GM12878 (cell line): ENCODE data around the gene TMEM238L. TPM values are rescaled to one million over a fixed set of nuclear protein-coding genes. Genes with fewer than 3 reads are reported as not detected.

Experiments
- ATAC-seq: fragments of 200-7000 bp; cut with Tn5 transposase; 3 replicates; pipeline ENCODE4 v1.9.1; 2020; ENCODE audit warnings: mild to moderate bottlenecking, moderate library complexity
- BruUV-seq: library from RNA; stranded (reverse); fragments of 400-500 nt; replicated peaks from 2 replicates; lab custom pipeline; 2021; lab: Mats Ljungman, UMichigan
- CTCF ChIA-PET: fragments of 300-600 bp; sonication (Branson Sonifier 250); formaldehyde crosslinking; extraction: SDS; loops from one replicate; lab custom pipeline; 2021; ENCODE audit warnings: inconsistent platforms; lab: Yijun Ruan, JAX
- POLR2A ChIA-PET: fragments of 350-600 bp; formaldehyde crosslinking; extraction: SDS; loops from one replicate; lab custom pipeline; 2021; ENCODE audit warnings: inconsistent platforms; lab: Charles Lee
- RAD21 ChIA-PET: fragments of 300-600 bp; sonication (Branson Sonifier 250); formaldehyde crosslinking; loops from one replicate; lab custom pipeline; 2023; ENCODE audit warnings: antibody characterized with exemption; ENCODE audit not compliant: unreplicated experiment; lab: Charles Lee
- SMC1A ChIA-PET: fragments of 300-600 bp; sonication (Branson Sonifier 250); formaldehyde crosslinking; loops from one replicate; lab custom pipeline; 2023; ENCODE audit not compliant: unreplicated experiment, uncharacterized antibody; lab: Charles Lee
- DNase-seq: peaks from one replicate; pipeline ENCODE4 v3.0.0-alpha.2; 2011; ENCODE audit warnings: low read depth, low spot score
- FAIRE-seq: peaks from 3 replicates; lab custom pipeline; 2011; peaks lifted over from hg19 to GRCh38; lab: Jason Lieb, UNC
- H2AFZ ChIP-seq: 2 replicates; pipeline ENCODE4 v1.6.0; 2011; ENCODE audit warnings: low read depth, low read length, control low read depth; ENCODE audit not compliant: control insufficient read depth
- H3K27ac ChIP-seq: 2 replicates; pipeline ENCODE4 v1.5.1; 2011; ENCODE audit warnings: control low read depth; ENCODE audit not compliant: control insufficient read depth, insufficient read depth
- H3K27me3 ChIP-seq, 2 experiments: replicated peaks in 1 of 2; 2 replicates each; pipeline versions ENCODE4 v1.6.0 to v1.6.1; 2011; ENCODE audit warnings: low read length in 1 of 2; ENCODE audit not compliant: control insufficient read depth in 2 of 2, insufficient read depth in 2 of 2
- H3K36me3 ChIP-seq, 2 experiments: 2 replicates each; pipeline ENCODE4 v1.5.1; 2011; ENCODE audit warnings: low read length in 1 of 2; ENCODE audit not compliant: control insufficient read depth in 2 of 2, insufficient read depth in 2 of 2
- H3K4me1 ChIP-seq: 2 replicates; pipeline ENCODE4 v1.6.1; 2011; ENCODE audit warnings: mild to moderate bottlenecking, low read length, moderate library complexity, mixed read lengths; ENCODE audit not compliant: control insufficient read depth, insufficient read depth
- H3K4me2 ChIP-seq: 2 replicates; pipeline ENCODE4 v1.6.0; 2011; ENCODE audit warnings: control low read depth; ENCODE audit not compliant: control insufficient read depth, insufficient read depth
- H3K4me3 ChIP-seq: fragments of 200-600 bp; sonication (generic); 2 replicates; pipeline ENCODE4 v1.5.1; 2016
- H3K79me2 ChIP-seq: 2 replicates; pipeline ENCODE4 v1.6.0; 2011; ENCODE audit warnings: low read length; ENCODE audit not compliant: control insufficient read depth, insufficient read depth
- H3K9ac ChIP-seq: 2 replicates; pipeline ENCODE4 v1.8.0; 2011; ENCODE audit warnings: low read length, control low read depth, mixed read lengths; ENCODE audit not compliant: control insufficient read depth, insufficient read depth
- H3K9me3 ChIP-seq: replicated peaks from 3 replicates; pipeline ENCODE4 v1.5.1; 2011; ENCODE audit warnings: mild to moderate bottlenecking, low read length; ENCODE audit not compliant: control insufficient read depth, insufficient read depth
- H4K20me1 ChIP-seq: 2 replicates; pipeline ENCODE4 v1.6.0; 2011; ENCODE audit not compliant: control insufficient read depth, insufficient read depth
- EZH2 ChIP-seq: IDR thresholded peaks from 2 replicates; pipeline ENCODE4 v1.6.1; 2012; ENCODE audit warnings: low read depth, mild to moderate bottlenecking, control low read depth, inconsistent platforms, low read length, borderline replicate concordance; ENCODE audit not compliant: control insufficient read depth
- FOS ChIP-seq: IDR thresholded peaks from 3 replicates; pipeline ENCODE4 v1.6.1; 2011; ENCODE audit warnings: borderline replicate concordance; ENCODE audit not compliant: insufficient read length; ENCODE audit errors: extremely low read depth
- JUND ChIP-seq: IDR thresholded peaks from 2 replicates; pipeline ENCODE4 v1.6.1; 2012; ENCODE audit warnings: low read depth, mild to moderate bottlenecking, low read length, improper control_type of control experiment, moderate library complexity
- MEF2B ChIP-seq: fragments of 450-650 bp; IDR thresholded peaks from 2 replicates; pipeline ENCODE4 v1.6.1; 2018; ENCODE audit warnings: mild to moderate bottlenecking, moderate library complexity; ENCODE audit not compliant: partially characterized antibody, poor library complexity, severe bottlenecking
- NBN ChIP-seq: fragments of 450-650 bp; IDR thresholded peaks from 2 replicates; pipeline ENCODE4 v1.6.1; 2016
- PAX8 ChIP-seq: fragments of 450-650 bp; IDR thresholded peaks from 2 replicates; pipeline ENCODE4 v1.6.1; 2017; ENCODE audit warnings: mild to moderate bottlenecking, moderate library complexity
- POLR2AphosphoS2 ChIP-seq: IDR thresholded peaks from 2 replicates; pipeline ENCODE4 v1.6.1; 2011; ENCODE audit warnings: low read depth, mild to moderate bottlenecking, low read length, improper control_type of control experiment, moderate library complexity
- RB1 ChIP-seq: fragments of 450-650 bp; formaldehyde crosslinking; IDR thresholded peaks from 2 replicates; pipeline ENCODE4 v1.6.1; 2017; ENCODE audit warnings: mild to moderate bottlenecking, borderline replicate concordance
- SUPT20H ChIP-seq: IDR thresholded peaks from 2 replicates; pipeline ENCODE4 v1.6.1; 2011; ENCODE audit warnings: low read depth, mild to moderate bottlenecking, low read length, moderate library complexity, borderline replicate concordance; ENCODE audit not compliant: control insufficient read depth
- ZZZ3 ChIP-seq: IDR thresholded peaks from 2 replicates; pipeline ENCODE4 v1.6.1; 2011; ENCODE audit warnings: low read depth; ENCODE audit not compliant: control insufficient read depth, insufficient read length
- WGBS: methylation state at CpG from one replicate; pipeline ENCODE4 v1.1.6; 2016; ENCODE audit warnings: low lambda C conversion rate; ENCODE audit not compliant: insufficient replicate concordance, insufficient coverage; ENCODE audit errors: missing lambda C conversion rate; 5-methylcytosine and 5-hydroxymethylcytosine counted together
- in situ Hi-C: fragments of 300-500 bp; cut with MboI; formaldehyde crosslinking; loops from 9 replicates; pipeline ENCODE4 v1.14.3; 2018; ENCODE audit warnings: mixed read lengths
- intact Hi-C: fragments of 100-400 bp; cut with micrococcal nuclease; formaldehyde crosslinking; loops from one replicate; pipeline ENCODE4 v1.14.2; 2022; ENCODE audit not compliant: unreplicated experiment
- polyA plus RNA-seq, 11 experiments: library from polyadenylated mRNA; depleted of rRNA in 4 of 11; unstranded in 6 of 11; stranded (reverse) in 5 of 11; fragments of >200 nt; fragmentation: Nextera tagmentation in 4 of 11; fragmentation: Illumina TruSeq in 1 of 11; extraction: Ambion mirVana in 4 of 11; extraction: Trizol in 1 of 11; gene quantifications; 1 replicate in 1 of 11; 2 replicates in 10 of 11; pipeline versions ENCODE4 v1.2.1 to v1.2.3, GENCODE V29; 2011 to 2016; ENCODE audit warnings: inconsistent platforms in 2 of 11, missing spikeins in 2 of 11, low read depth in 1 of 11
- total RNA-seq, 4 experiments: library from RNA; depleted of rRNA in 3 of 4; stranded (reverse); fragments of >200 nt in 3 of 4; fragmentation: Illumina TruSeq in 1 of 4; extraction: Trizol in 1 of 4; gene quantifications; 2 replicates each; pipeline versions ENCODE4 v1.2.1 to v1.2.3, GENCODE V29; 2013 to 2021
- TF ChIP-seq, protein P1 (sequence below): fragments of 150-350 bp; IDR thresholded peaks from 2 replicates; pipeline ENCODE4 v1.6.1; 2016; ENCODE audit warnings: low read depth, low read length
- TF ChIP-seq, protein P2 (sequence below), 3 experiments: IDR thresholded peaks in 2 of 3; conservative IDR thresholded peaks in 1 of 3; 2 replicates each; pipeline ENCODE4 v1.5.1; 2011; ENCODE audit warnings: low read depth in 3 of 3, low read length in 3 of 3, mild to moderate bottlenecking in 3 of 3, control low read depth in 2 of 3, moderate library complexity in 2 of 3, inconsistent platforms in 1 of 3, mixed read lengths in 1 of 3; ENCODE audit not compliant: control insufficient read depth in 2 of 3, insufficient read depth in 1 of 3; ENCODE audit errors: extremely low read depth in 1 of 3
- TF ChIP-seq, protein P3 (sequence below): fragments of 450-650 bp; IDR thresholded peaks from 2 replicates; pipeline ENCODE4 v1.6.1; 2017; ENCODE audit warnings: low read depth, mild to moderate bottlenecking, moderate library complexity
- TF ChIP-seq, protein P4 (sequence below): fragments of 450-650 bp; IDR thresholded peaks from 2 replicates; pipeline ENCODE4 v1.6.1; 2017; ENCODE audit warnings: antibody characterized with exemption, mild to moderate bottlenecking, moderate library complexity

The TMEM238L gene
- total and polyA plus RNA-seq, 10 of the 15 experiments (the other 5 are each of a cell fraction or from before 2014, with no cell fraction given): not detected

DNA sequence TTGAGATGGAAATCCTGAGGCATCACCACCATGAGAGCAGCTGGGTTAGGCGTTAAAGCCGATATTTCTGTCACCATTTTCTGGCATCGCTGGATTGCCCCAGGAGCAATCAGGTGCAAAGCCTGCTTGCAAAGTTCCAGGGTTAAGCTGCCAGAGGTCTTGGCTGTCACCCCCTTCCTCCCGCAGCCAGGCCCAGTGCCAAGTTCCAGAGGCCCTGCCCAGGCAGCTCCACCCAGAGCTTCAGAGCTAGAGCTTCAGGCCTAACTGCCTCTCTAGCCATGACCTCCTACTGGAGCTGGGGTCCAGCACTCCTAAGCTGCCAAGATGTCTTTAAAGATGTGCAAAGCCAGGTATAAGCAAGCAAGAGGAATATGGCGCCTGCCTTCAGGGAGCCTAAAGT, 8.8 kb upstream of the TMEM238L start:
- Histone ChIP-seq H2AFZ (no peak overlapping the region), H3K4me3 (no peak overlapping the region), H3K4me2 (no peak overlapping the region), H4K20me1 (no peaks in the 10 kb centered on the region), H3K9ac (no peak overlapping the region), H3K27me3 (peaks cover 0 to 2% of the 10 kb centered on the region in 2 experiments; a peak in 2 of 4 replicates), H3K9me3 (no peaks in the 10 kb centered on the region), H3K4me1 (no peaks in the 10 kb centered on the region), H3K79me2 (no peaks in the 10 kb centered on the region), H3K36me3 (no peaks in the 10 kb centered on the region), H3K27ac (no peak overlapping the region)
- WGBS: 39% methylated on average over 5 of the region's 5 CpGs
- ChIA-PET CTCF (no interaction called here), POLR2A (no interaction called here), SMC1A (no interaction called here), RAD21 (no interaction called here)
- no peak for ATAC-seq
- intact Hi-C loops: no loop called here
- DNase-seq: no peak
- FAIRE-seq: no peak
- in situ Hi-C loops: no loop called here
- TF ChIP-seq ZZZ3 (no peak), PAX8 (no peak), FOS (no peak), EZH2 (no peak), JUND (no peak), POLR2AphosphoS2 (no peak), NBN (no peak), SUPT20H (no peak), MEF2B (no peak), RB1 (no peak)
- TF ChIP-seq, protein P1, sequence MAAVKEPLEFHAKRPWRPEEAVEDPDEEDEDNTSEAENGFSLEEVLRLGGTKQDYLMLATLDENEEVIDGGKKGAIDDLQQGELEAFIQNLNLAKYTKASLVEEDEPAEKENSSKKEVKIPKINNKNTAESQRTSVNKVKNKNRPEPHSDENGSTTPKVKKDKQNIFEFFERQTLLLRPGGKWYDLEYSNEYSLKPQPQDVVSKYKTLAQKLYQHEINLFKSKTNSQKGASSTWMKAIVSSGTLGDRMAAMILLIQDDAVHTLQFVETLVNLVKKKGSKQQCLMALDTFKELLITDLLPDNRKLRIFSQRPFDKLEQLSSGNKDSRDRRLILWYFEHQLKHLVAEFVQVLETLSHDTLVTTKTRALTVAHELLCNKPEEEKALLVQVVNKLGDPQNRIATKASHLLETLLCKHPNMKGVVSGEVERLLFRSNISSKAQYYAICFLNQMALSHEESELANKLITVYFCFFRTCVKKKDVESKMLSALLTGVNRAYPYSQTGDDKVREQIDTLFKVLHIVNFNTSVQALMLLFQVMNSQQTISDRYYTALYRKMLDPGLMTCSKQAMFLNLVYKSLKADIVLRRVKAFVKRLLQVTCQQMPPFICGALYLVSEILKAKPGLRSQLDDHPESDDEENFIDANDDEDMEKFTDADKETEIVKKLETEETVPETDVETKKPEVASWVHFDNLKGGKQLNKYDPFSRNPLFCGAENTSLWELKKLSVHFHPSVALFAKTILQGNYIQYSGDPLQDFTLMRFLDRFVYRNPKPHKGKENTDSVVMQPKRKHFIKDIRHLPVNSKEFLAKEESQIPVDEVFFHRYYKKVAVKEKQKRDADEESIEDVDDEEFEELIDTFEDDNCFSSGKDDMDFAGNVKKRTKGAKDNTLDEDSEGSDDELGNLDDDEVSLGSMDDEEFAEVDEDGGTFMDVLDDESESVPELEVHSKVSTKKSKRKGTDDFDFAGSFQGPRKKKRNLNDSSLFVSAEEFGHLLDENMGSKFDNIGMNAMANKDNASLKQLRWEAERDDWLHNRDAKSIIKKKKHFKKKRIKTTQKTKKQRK: no peak
- TF ChIP-seq, protein P2, sequence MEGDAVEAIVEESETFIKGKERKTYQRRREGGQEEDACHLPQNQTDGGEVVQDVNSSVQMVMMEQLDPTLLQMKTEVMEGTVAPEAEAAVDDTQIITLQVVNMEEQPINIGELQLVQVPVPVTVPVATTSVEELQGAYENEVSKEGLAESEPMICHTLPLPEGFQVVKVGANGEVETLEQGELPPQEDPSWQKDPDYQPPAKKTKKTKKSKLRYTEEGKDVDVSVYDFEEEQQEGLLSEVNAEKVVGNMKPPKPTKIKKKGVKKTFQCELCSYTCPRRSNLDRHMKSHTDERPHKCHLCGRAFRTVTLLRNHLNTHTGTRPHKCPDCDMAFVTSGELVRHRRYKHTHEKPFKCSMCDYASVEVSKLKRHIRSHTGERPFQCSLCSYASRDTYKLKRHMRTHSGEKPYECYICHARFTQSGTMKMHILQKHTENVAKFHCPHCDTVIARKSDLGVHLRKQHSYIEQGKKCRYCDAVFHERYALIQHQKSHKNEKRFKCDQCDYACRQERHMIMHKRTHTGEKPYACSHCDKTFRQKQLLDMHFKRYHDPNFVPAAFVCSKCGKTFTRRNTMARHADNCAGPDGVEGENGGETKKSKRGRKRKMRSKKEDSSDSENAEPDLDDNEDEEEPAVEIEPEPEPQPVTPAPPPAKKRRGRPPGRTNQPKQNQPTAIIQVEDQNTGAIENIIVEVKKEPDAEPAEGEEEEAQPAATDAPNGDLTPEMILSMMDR (IDR thresholded peaks at IDR 0.05 in 2 of 3, conservative IDR thresholded peaks at IDR 0.05 in 1 of 3; ENCODE audit: control insufficient read depth in 2 of 3, extremely low read depth in 1 of 3, insufficient read depth in 1 of 3, low read depth in 3 of 3, low read length in 3 of 3): no peak
- TF ChIP-seq, protein P3, sequence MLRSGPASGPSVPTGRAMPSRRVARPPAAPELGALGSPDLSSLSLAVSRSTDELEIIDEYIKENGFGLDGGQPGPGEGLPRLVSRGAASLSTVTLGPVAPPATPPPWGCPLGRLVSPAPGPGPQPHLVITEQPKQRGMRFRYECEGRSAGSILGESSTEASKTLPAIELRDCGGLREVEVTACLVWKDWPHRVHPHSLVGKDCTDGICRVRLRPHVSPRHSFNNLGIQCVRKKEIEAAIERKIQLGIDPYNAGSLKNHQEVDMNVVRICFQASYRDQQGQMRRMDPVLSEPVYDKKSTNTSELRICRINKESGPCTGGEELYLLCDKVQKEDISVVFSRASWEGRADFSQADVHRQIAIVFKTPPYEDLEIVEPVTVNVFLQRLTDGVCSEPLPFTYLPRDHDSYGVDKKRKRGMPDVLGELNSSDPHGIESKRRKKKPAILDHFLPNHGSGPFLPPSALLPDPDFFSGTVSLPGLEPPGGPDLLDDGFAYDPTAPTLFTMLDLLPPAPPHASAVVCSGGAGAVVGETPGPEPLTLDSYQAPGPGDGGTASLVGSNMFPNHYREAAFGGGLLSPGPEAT: no peak
- TF ChIP-seq, protein P4, sequence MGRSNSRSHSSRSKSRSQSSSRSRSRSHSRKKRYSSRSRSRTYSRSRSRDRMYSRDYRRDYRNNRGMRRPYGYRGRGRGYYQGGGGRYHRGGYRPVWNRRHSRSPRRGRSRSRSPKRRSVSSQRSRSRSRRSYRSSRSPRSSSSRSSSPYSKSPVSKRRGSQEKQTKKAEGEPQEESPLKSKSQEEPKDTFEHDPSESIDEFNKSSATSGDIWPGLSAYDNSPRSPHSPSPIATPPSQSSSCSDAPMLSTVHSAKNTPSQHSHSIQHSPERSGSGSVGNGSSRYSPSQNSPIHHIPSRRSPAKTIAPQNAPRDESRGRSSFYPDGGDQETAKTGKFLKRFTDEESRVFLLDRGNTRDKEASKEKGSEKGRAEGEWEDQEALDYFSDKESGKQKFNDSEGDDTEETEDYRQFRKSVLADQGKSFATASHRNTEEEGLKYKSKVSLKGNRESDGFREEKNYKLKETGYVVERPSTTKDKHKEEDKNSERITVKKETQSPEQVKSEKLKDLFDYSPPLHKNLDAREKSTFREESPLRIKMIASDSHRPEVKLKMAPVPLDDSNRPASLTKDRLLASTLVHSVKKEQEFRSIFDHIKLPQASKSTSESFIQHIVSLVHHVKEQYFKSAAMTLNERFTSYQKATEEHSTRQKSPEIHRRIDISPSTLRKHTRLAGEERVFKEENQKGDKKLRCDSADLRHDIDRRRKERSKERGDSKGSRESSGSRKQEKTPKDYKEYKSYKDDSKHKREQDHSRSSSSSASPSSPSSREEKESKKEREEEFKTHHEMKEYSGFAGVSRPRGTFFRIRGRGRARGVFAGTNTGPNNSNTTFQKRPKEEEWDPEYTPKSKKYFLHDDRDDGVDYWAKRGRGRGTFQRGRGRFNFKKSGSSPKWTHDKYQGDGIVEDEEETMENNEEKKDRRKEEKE: no peak
- BruUV-seq: no TSS peak
